Measurements from ENCODE around the gene OBSL1. TPM values are rescaled to one million over a fixed set of nuclear protein-coding genes. Genes with fewer than 3 reads are reported as not detected.

Gene OBSL1
- total and polyA plus RNA-seq, 10 of the 15 experiments (the other 5 are each of a cell fraction or from before 2014, with no cell fraction given) = 0.14 to 0.77 TPM; not detected in 8

DNA sequence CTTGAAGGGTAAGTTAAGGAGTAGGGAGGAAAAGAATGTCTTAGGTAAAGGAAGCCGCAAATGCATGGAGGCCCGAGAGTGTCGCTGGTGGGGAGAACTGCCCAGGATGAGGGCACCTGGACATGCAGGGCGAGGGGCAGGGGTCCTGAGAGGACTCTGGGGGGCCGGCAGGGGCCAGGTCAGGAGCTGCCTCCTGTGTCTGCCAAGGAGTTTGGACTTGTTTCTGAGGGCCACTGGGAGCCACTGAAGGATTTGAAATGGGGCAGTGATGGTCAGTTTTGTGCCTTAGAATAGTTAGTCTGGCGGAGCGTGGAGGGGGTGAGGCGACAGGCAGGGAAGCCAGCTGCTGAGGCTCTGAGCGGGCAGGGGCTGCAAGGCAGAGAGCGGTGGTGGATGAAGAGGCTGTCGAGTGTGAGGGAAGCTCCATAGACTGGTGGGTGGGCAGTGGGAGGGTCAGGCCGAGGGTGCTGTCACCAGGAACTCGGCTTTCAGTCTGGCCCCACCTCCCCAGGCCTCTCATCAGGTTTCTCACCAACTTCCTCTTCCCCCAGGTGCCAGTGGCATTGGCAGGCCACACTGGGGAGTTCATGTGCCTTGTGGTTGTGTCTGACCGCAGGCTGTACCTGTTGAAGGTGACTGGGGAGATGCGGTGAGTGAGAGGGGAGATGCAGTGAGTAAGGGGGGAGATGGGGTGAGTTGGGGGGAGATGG, 41.4 kb upstream of the OBSL1 start:
- RAD21 ChIA-PET (ENCODE audit: unreplicated experiment) = interaction anchor here (0.6 to 1.8 kb wide), 2 partner anchors 15 to 779 kb away, joined by 3 to 5 read pairs; partner anchors contain the start of gene STK11IP
- H3K4me2 ChIP-seq (ENCODE audit: control insufficient read depth, insufficient read depth) = no peak overlapping the region
- WGBS (ENCODE audit: insufficient coverage, insufficient replicate concordance, low lambda C conversion rate, missing lambda C conversion rate) = 63% methylated on average over 14 of the region's 15 CpGs
- no peaks in the 10 kb centered on the region for H3K27me3 ChIP-seq (replicated peaks in 1 of 2; ENCODE audit: control insufficient read depth in 2 of 2, insufficient read depth in 2 of 2, low read length in 1 of 2)
- ATAC-seq (peak; percentile 72), DNase-seq (ENCODE audit: low read depth, low spot score) (no peak), FAIRE-seq (no peak)
- H3K9me3 ChIP-seq (replicated peaks; ENCODE audit: control insufficient read depth, insufficient read depth, low read length) = no peaks in the 10 kb centered on the region
- no peak overlapping the region for H3K27ac ChIP-seq (ENCODE audit: control insufficient read depth, insufficient read depth)
- CTCF ChIA-PET = no interaction called here
- H3K9ac ChIP-seq (ENCODE audit: control insufficient read depth, insufficient read depth, low read length) = no peak overlapping the region
- POLR2A ChIA-PET = no interaction called here
- TF ChIP-seq EED (IDR thresholded peaks at IDR 0.05; ENCODE audit: low read depth) (no peak), CREM (IDR thresholded peaks at IDR 0.05; ENCODE audit: low read depth) (no peak), HDAC2 (IDR thresholded peaks at IDR 0.05) (no peak), MTA3 (IDR thresholded peaks at IDR 0.05; ENCODE audit: borderline replicate concordance, low read length) (no peak), SIX5 (IDR thresholded peaks at IDR 0.05; ENCODE audit: low read depth, low read length, severe bottlenecking) (no peak), YY1 (IDR thresholded peaks at IDR 0.05; ENCODE audit: low read depth, low read length) (no peak), ZNF217 (IDR thresholded peaks at IDR 0.05) (no peak), BHLHE40 (IDR thresholded peaks at IDR 0.05; ENCODE audit: borderline replicate concordance in 1 of 2, low read depth in 2 of 2, low read length in 1 of 2) (peak; percentile 12 to 65; a peak in 1 of 4 replicates), CBX3 (IDR thresholded peaks at IDR 0.05; ENCODE audit: borderline replicate concordance, low read depth) (no peak), RUNX3 (IDR thresholded peaks at IDR 0.05; ENCODE audit: low read length) (peak; percentile 68), CREB1 (IDR thresholded peaks at IDR 0.05; ENCODE audit: low read depth) (no peak), CHD1 (IDR thresholded peaks at IDR 0.05; ENCODE audit: low read depth, low read length) (no peak), SP1 (IDR thresholded peaks at IDR 0.05; ENCODE audit: low read depth, low read length) (no peak), RB1 (IDR thresholded peaks at IDR 0.05; ENCODE audit: borderline replicate concordance) (no peak)
- TF ChIP-seq, protein P1, sequence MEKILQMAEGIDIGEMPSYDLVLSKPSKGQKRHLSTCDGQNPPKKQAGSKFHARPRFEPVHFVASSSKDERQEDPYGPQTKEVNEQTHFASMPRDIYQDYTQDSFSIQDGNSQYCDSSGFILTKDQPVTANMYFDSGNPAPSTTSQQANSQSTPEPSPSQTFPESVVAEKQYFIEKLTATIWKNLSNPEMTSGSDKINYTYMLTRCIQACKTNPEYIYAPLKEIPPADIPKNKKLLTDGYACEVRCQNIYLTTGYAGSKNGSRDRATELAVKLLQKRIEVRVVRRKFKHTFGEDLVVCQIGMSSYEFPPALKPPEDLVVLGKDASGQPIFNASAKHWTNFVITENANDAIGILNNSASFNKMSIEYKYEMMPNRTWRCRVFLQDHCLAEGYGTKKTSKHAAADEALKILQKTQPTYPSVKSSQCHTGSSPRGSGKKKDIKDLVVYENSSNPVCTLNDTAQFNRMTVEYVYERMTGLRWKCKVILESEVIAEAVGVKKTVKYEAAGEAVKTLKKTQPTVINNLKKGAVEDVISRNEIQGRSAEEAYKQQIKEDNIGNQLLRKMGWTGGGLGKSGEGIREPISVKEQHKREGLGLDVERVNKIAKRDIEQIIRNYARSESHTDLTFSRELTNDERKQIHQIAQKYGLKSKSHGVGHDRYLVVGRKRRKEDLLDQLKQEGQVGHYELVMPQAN (conservative IDR thresholded peaks at IDR 0.05) = no peak
- TF ChIP-seq, protein P2, sequence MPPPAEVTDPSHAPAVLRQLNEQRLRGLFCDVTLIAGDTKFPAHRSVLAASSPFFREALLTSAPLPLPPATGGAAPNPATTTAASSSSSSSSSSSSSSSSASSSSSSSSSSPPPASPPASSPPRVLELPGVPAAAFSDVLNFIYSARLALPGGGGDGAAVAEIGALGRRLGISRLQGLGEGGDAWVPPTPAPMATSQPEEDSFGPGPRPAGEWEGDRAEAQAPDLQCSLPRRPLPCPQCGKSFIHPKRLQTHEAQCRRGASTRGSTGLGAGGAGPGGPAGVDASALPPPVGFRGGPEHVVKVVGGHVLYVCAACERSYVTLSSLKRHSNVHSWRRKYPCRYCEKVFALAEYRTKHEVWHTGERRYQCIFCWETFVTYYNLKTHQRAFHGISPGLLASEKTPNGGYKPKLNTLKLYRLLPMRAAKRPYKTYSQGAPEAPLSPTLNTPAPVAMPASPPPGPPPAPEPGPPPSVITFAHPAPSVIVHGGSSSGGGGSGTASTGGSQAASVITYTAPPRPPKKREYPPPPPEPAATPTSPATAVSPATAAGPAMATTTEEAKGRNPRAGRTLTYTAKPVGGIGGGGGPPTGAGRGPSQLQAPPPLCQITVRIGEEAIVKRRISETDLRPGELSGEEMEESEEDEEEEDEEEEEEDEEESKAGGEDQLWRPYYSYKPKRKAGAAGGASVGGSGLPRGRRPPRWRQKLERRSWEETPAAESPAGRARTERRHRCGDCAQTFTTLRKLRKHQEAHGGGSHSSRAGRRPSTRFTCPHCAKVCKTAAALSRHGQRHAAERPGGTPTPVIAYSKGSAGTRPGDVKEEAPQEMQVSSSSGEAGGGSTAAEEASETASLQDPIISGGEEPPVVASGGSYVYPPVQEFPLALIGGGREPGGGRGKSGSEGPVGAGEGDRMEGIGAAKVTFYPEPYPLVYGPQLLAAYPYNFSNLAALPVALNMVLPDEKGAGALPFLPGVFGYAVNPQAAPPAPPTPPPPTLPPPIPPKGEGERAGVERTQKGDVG (CRISPR knock-in tag; IDR thresholded peaks at IDR 0.05) = no peak
- H4K20me1 ChIP-seq (ENCODE audit: control insufficient read depth, insufficient read depth) = no peaks in the 10 kb centered on the region
- H2AFZ ChIP-seq (ENCODE audit: control insufficient read depth, low read depth, low read length) = no peak overlapping the region
- SMC1A ChIA-PET (ENCODE audit: uncharacterized antibody, unreplicated experiment) = no interaction called here
- no peaks in the 10 kb centered on the region for H3K79me2 ChIP-seq (ENCODE audit: control insufficient read depth, insufficient read depth, low read length)
- H3K36me3 ChIP-seq (ENCODE audit: control insufficient read depth in 2 of 2, insufficient read depth in 2 of 2, low read length in 1 of 2) = peaks cover 0 to 2% of the 10 kb centered on the region in 2 experiments; a peak in 2 of 4 replicates
- in situ Hi-C loops (cut with MboI) = no loop called here
- H3K4me3 ChIP-seq = no peak overlapping the region
- no TSS peak for BruUV-seq (replicated peaks)
- intact Hi-C loops (cut with micrococcal nuclease; ENCODE audit: unreplicated experiment) = no loop called here
- H3K4me1 ChIP-seq (ENCODE audit: control insufficient read depth, insufficient read depth, low read length) = 0 out of 2 replicates have a peak, but pooled peaks cover 4% of the 10 kb centered on the region
